Measurements from ENCODE around the gene ABAT. TPM values are rescaled to one million over a fixed set of nuclear protein-coding genes. Genes with fewer than 3 reads are reported as not detected.

ABAT gene
- total RNA-seq, 4 donors from 2014 or later = 8.3 to 33.5 (median 29.0) TPM

- no peak for TF ChIP-seq POLR2A (IDR thresholded peaks at IDR 0.05)
- TF ChIP-seq CTCF (IDR thresholded peaks at IDR 0.05) = no peak
- no peak for DNase-seq
- Histone ChIP-seq H3K27ac (no peak overlapping the region), H3K9me3 (no peaks in the 10 kb centered on the region), H3K27me3 (no peaks in the 10 kb centered on the region), H3K4me1 (no peaks in the 10 kb centered on the region), H3K36me3 (peaks cover 0 to 43% (median 0%) of the 10 kb centered on the region in 3 donors), H3K4me3 (no peak overlapping the region)
These were observed 99.8 kb downstream of the ABAT start for GRCh38 chr16:8774208-8774607.

- Histone ChIP-seq H3K36me3 (peaks cover 0 to 42% (median 0%) of the 10 kb centered on the region in 3 donors), H3K4me3 (no peak overlapping the region), H3K9me3 (no peaks in the 10 kb centered on the region), H3K27ac (no peak overlapping the region), H3K4me1 (no peaks in the 10 kb centered on the region), H3K27me3 (no peaks in the 10 kb centered on the region)
- no peak for DNase-seq
- TF ChIP-seq CTCF (IDR thresholded peaks at IDR 0.05) (no peak), POLR2A (IDR thresholded peaks at IDR 0.05) (no peak)
These were observed 100.9 kb downstream of the ABAT start for GRCh38 chr16:8775359-8775758.

GRCh38 chr16:8776129-8776584, 101.7 kb downstream of the ABAT start:
- Histone ChIP-seq H3K9me3 (no peaks in the 10 kb centered on the region), H3K4me3 (no peak overlapping the region), H3K36me3 (peaks cover 0 to 45% (median 0%) of the 10 kb centered on the region in 3 donors), H3K4me1 (no peaks in the 10 kb centered on the region), H3K27ac (no peak overlapping the region), H3K27me3 (no peaks in the 10 kb centered on the region)
- no peak for DNase-seq
- TF ChIP-seq CTCF (IDR thresholded peaks at IDR 0.05) (no peak), POLR2A (IDR thresholded peaks at IDR 0.05) (no peak)

GRCh38 chr16:8777217-8777616, 102.8 kb downstream of the ABAT start:
- Histone ChIP-seq H3K9me3 (no peaks in the 10 kb centered on the region), H3K27me3 (no peaks in the 10 kb centered on the region), H3K27ac (no peak overlapping the region), H3K4me3 (no peak overlapping the region), H3K36me3 (peaks cover 0 to 45% (median 0%) of the 10 kb centered on the region in 3 donors), H3K4me1 (no peaks in the 10 kb centered on the region)
- no peak for DNase-seq
- TF ChIP-seq POLR2A (IDR thresholded peaks at IDR 0.05) (no peak), CTCF (IDR thresholded peaks at IDR 0.05) (no peak)

- TF ChIP-seq POLR2A (IDR thresholded peaks at IDR 0.05) (no peak), CTCF (IDR thresholded peaks at IDR 0.05) (no peak)
- H3K27me3 ChIP-seq = no peaks in the 10 kb centered on the region
- H3K4me1 ChIP-seq = no peaks in the 10 kb centered on the region
- no peaks in the 10 kb centered on the region for H3K9me3 ChIP-seq
- no peak overlapping the region for H3K27ac ChIP-seq
- no peak overlapping the region for H3K4me3 ChIP-seq
- no peak for DNase-seq
- peaks cover 0 to 19% (median 0%) of the 10 kb centered on the region in 3 donors for H3K36me3 ChIP-seq
These were observed 107.4 kb downstream of the ABAT start for GRCh38 chr16:8781797-8782196.

- Histone ChIP-seq H3K27me3 (no peaks in the 10 kb centered on the region), H3K27ac (no peak overlapping the region), H3K4me3 (no peak overlapping the region), H3K36me3 (peaks cover 0 to 12% (median 0%) of the 10 kb centered on the region in 3 donors), H3K9me3 (no peaks in the 10 kb centered on the region), H3K4me1 (no peaks in the 10 kb centered on the region)
- no peak for DNase-seq
- TF ChIP-seq CTCF (IDR thresholded peaks at IDR 0.05) = no peak
These were observed 108.3 kb downstream of the ABAT start for GRCh38 chr16:8782673-8783072.

Data from Peyer's patch (tissue), 4 donors.